ENCODE measurements around the gene U2AF1L4. TPM values are rescaled to one million over a fixed set of nuclear protein-coding genes. Genes with fewer than 3 reads are reported as not detected.
A peak's percentile ranks its signal among the peaks of the same experiment; 100 is the strongest.

The U2AF1L4 gene
- total and polyA plus RNA-seq, 10 of the 15 experiments (the other 5 are each of a cell fraction or from before 2014, with no cell fraction given), result 7.9 to 21.6 (median 15.1) TPM

- TF ChIP-seq SPI1 (IDR thresholded peaks at IDR 0.05; ENCODE audit: borderline replicate concordance, insufficient read depth, low read depth, low read length), result no peak
- TF ChIP-seq CEBPB (IDR thresholded peaks at IDR 0.05; ENCODE audit: borderline replicate concordance in 1 of 2, low read depth in 2 of 2, low read length in 2 of 2), result no peak
- no peak for TF ChIP-seq HDAC2 (IDR thresholded peaks at IDR 0.05)
- TF ChIP-seq SREBF1 (IDR thresholded peaks at IDR 0.05; ENCODE audit: low read length), result no peak
- peak; percentile 83; the same call in 1 of the 2 replicates for TF ChIP-seq HDGF (IDR thresholded peaks at IDR 0.05)
- TF ChIP-seq NFIC (IDR thresholded peaks at IDR 0.05; ENCODE audit: low read depth, low read length), result no peak
- TF ChIP-seq RCOR1 (conservative IDR thresholded peaks at IDR 0.05; ENCODE audit: low read depth, low read length), result no peak
- no peak for TF ChIP-seq MLLT1 (IDR thresholded peaks at IDR 0.05)
- 0 out of 2 replicates have a peak, but pooled peaks have one; percentile 20 for TF ChIP-seq RB1 (IDR thresholded peaks at IDR 0.05; ENCODE audit: borderline replicate concordance)
- no peak for TF ChIP-seq CHD1 (IDR thresholded peaks at IDR 0.05; ENCODE audit: low read depth, low read length)
- peak; percentile 24; the same call in 1 of the 2 replicates for TF ChIP-seq LARP7 (IDR thresholded peaks at IDR 0.05)
- TF ChIP-seq CHD4 (IDR thresholded peaks at IDR 0.05), result no peak
- no peak for TF ChIP-seq ZNF217 (IDR thresholded peaks at IDR 0.05)
- no peak for TF ChIP-seq ZZZ3 (IDR thresholded peaks at IDR 0.05; ENCODE audit: control insufficient read depth, insufficient read length, low read depth)
- TF ChIP-seq MYC (IDR thresholded peaks at IDR 0.05; ENCODE audit: insufficient read depth, insufficient read length, insufficient replicate concordance, low read length, severe bottlenecking), result peak; percentile 34
- TF ChIP-seq, protein P1, sequence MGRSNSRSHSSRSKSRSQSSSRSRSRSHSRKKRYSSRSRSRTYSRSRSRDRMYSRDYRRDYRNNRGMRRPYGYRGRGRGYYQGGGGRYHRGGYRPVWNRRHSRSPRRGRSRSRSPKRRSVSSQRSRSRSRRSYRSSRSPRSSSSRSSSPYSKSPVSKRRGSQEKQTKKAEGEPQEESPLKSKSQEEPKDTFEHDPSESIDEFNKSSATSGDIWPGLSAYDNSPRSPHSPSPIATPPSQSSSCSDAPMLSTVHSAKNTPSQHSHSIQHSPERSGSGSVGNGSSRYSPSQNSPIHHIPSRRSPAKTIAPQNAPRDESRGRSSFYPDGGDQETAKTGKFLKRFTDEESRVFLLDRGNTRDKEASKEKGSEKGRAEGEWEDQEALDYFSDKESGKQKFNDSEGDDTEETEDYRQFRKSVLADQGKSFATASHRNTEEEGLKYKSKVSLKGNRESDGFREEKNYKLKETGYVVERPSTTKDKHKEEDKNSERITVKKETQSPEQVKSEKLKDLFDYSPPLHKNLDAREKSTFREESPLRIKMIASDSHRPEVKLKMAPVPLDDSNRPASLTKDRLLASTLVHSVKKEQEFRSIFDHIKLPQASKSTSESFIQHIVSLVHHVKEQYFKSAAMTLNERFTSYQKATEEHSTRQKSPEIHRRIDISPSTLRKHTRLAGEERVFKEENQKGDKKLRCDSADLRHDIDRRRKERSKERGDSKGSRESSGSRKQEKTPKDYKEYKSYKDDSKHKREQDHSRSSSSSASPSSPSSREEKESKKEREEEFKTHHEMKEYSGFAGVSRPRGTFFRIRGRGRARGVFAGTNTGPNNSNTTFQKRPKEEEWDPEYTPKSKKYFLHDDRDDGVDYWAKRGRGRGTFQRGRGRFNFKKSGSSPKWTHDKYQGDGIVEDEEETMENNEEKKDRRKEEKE (IDR thresholded peaks at IDR 0.05), result no peak
- TF ChIP-seq SP1 (IDR thresholded peaks at IDR 0.05; ENCODE audit: low read depth, low read length), result no peak
- 0 out of 2 replicates have a peak, but pooled peaks have one; percentile 10 for TF ChIP-seq POLR2AphosphoS5 (IDR thresholded peaks at IDR 0.05; ENCODE audit: low read length)
- no peak for TF ChIP-seq NBN (IDR thresholded peaks at IDR 0.05)
- TF ChIP-seq E4F1 (IDR thresholded peaks at IDR 0.05; ENCODE audit: borderline replicate concordance, partially characterized antibody), result no peak
- TF ChIP-seq MEF2A (IDR thresholded peaks at IDR 0.05; ENCODE audit: insufficient read depth, low read depth, low read length), result no peak
These were observed 29.0 kb downstream of the U2AF1L4 start (continued) for GRCh38 chr19:35715981-35716800.

Measured in GM12878 (cell line).